Measurements from ENCODE around the gene TMEM182. TPM values are rescaled to one million over a fixed set of nuclear protein-coding genes. Genes with fewer than 3 reads are reported as not detected.

Gene TMEM182
- total RNA-seq, 1 donor: 1.4 TPM

- no peaks in the 10 kb centered on the region for H3K79me2 ChIP-seq (ENCODE audit: insufficient read depth, low read length)
- H4K20me1 ChIP-seq (ENCODE audit: insufficient read depth, low read length): no peaks in the 10 kb centered on the region
- H3K4me2 ChIP-seq (ENCODE audit: insufficient read depth, low read length): no peak overlapping the region
- no peaks in the 10 kb centered on the region for H3K27me3 ChIP-seq (ENCODE audit: insufficient read depth, low read length)
- TF ChIP-seq, protein P1, sequence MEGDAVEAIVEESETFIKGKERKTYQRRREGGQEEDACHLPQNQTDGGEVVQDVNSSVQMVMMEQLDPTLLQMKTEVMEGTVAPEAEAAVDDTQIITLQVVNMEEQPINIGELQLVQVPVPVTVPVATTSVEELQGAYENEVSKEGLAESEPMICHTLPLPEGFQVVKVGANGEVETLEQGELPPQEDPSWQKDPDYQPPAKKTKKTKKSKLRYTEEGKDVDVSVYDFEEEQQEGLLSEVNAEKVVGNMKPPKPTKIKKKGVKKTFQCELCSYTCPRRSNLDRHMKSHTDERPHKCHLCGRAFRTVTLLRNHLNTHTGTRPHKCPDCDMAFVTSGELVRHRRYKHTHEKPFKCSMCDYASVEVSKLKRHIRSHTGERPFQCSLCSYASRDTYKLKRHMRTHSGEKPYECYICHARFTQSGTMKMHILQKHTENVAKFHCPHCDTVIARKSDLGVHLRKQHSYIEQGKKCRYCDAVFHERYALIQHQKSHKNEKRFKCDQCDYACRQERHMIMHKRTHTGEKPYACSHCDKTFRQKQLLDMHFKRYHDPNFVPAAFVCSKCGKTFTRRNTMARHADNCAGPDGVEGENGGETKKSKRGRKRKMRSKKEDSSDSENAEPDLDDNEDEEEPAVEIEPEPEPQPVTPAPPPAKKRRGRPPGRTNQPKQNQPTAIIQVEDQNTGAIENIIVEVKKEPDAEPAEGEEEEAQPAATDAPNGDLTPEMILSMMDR (IDR thresholded peaks at IDR 0.05; ENCODE audit: extremely low read depth, low read depth, low read length): no peak
- H3K36me3 ChIP-seq (ENCODE audit: insufficient read depth, low read length): no peaks in the 10 kb centered on the region
- no peak for DNase-seq (ENCODE audit: insufficient read length, low spot score, missing footprints)
- H3K4me3 ChIP-seq (ENCODE audit: insufficient read depth, low read length): no peak overlapping the region
- H3K4me1 ChIP-seq (ENCODE audit: insufficient read depth, low read length): no peaks in the 10 kb centered on the region
- H3K9me3 ChIP-seq (ENCODE audit: low read depth, low read length): no peaks in the 10 kb centered on the region
- H3K27ac ChIP-seq (ENCODE audit: low read depth, low read length): no peak overlapping the region
- H2AFZ ChIP-seq (ENCODE audit: low read length): no peak overlapping the region
Measured at GRCh38 chr2:102743259-102743658, 18.6 kb upstream of the TMEM182 start.

DNA sequence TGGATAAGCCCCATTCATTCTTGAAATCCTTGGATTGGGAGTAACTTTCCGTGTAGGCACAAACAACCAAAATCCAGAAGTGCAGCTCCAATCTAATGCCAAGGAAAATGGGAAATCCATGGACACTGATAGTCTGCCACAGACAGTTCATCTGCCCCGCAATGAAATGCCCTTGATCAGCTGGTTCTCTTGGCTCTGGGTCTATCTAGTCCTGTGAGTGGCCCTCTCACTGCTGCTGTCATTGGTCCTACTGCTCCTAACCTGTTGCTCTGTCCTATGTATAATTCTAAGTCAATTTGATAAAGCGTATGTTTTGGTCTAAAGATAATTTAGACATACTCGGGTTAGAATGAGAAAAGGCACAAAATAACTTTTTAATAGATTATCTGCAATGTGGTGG, 13.7 kb upstream of the TMEM182 start:
- Histone ChIP-seq H3K4me1 (ENCODE audit: insufficient read depth, low read length) (no peaks in the 10 kb centered on the region), H3K27me3 (ENCODE audit: insufficient read depth, low read length) (no peaks in the 10 kb centered on the region), H3K4me2 (ENCODE audit: insufficient read depth, low read length) (no peak overlapping the region), H4K20me1 (ENCODE audit: insufficient read depth, low read length) (no peaks in the 10 kb centered on the region), H3K36me3 (ENCODE audit: insufficient read depth, low read length) (no peaks in the 10 kb centered on the region), H3K4me3 (ENCODE audit: insufficient read depth, low read length) (no peak overlapping the region), H3K79me2 (ENCODE audit: insufficient read depth, low read length) (no peaks in the 10 kb centered on the region), H3K9me3 (ENCODE audit: low read depth, low read length) (no peaks in the 10 kb centered on the region), H3K27ac (ENCODE audit: low read depth, low read length) (no peak overlapping the region), H2AFZ (ENCODE audit: low read length) (no peak overlapping the region)
- TF ChIP-seq, protein P1 (IDR thresholded peaks at IDR 0.05; ENCODE audit: extremely low read depth, low read depth, low read length): no peak
- DNase-seq (ENCODE audit: insufficient read length, low spot score, missing footprints): no peak

- no peaks in the 10 kb centered on the region for H3K36me3 ChIP-seq (ENCODE audit: insufficient read depth, low read length)
- H2AFZ ChIP-seq (ENCODE audit: low read length): no peak overlapping the region
- H4K20me1 ChIP-seq (ENCODE audit: insufficient read depth, low read length): no peaks in the 10 kb centered on the region
- TF ChIP-seq, protein P1 (IDR thresholded peaks at IDR 0.05; ENCODE audit: extremely low read depth, low read depth, low read length): no peak
- H3K4me2 ChIP-seq (ENCODE audit: insufficient read depth, low read length): no peak overlapping the region
- DNase-seq (ENCODE audit: insufficient read length, low spot score, missing footprints): no peak
- H3K9me3 ChIP-seq (ENCODE audit: low read depth, low read length): no peaks in the 10 kb centered on the region
- no peaks in the 10 kb centered on the region for H3K27me3 ChIP-seq (ENCODE audit: insufficient read depth, low read length)
- H3K4me1 ChIP-seq (ENCODE audit: insufficient read depth, low read length): no peaks in the 10 kb centered on the region
- H3K27ac ChIP-seq (ENCODE audit: low read depth, low read length): no peak overlapping the region
- H3K4me3 ChIP-seq (ENCODE audit: insufficient read depth, low read length): no peak overlapping the region
- H3K79me2 ChIP-seq (ENCODE audit: insufficient read depth, low read length): no peaks in the 10 kb centered on the region
Measured at GRCh38 chr2:102749938-102750337, 11.9 kb upstream of the TMEM182 start.

GRCh38 chr2:102753563-102754159, 8.2 kb upstream of the TMEM182 start:
- Histone ChIP-seq H4K20me1 (ENCODE audit: insufficient read depth, low read length) (no peaks in the 10 kb centered on the region), H3K4me3 (ENCODE audit: insufficient read depth, low read length) (no peak overlapping the region), H3K4me1 (ENCODE audit: insufficient read depth, low read length) (no peaks in the 10 kb centered on the region), H3K9me3 (ENCODE audit: low read depth, low read length) (no peaks in the 10 kb centered on the region), H3K4me2 (ENCODE audit: insufficient read depth, low read length) (no peak overlapping the region), H3K79me2 (ENCODE audit: insufficient read depth, low read length) (no peaks in the 10 kb centered on the region), H3K27me3 (ENCODE audit: insufficient read depth, low read length) (no peaks in the 10 kb centered on the region), H2AFZ (ENCODE audit: low read length) (no peak overlapping the region), H3K27ac (ENCODE audit: low read depth, low read length) (no peak overlapping the region), H3K36me3 (ENCODE audit: insufficient read depth, low read length) (no peaks in the 10 kb centered on the region)
- TF ChIP-seq, protein P1 (IDR thresholded peaks at IDR 0.05; ENCODE audit: extremely low read depth, low read depth, low read length): peak; percentile 77
- DNase-seq (ENCODE audit: insufficient read length, low spot score, missing footprints): no peak
